C4-2B (cell line): ENCODE data around the gene HK1.

Experiments
- H3K27ac ChIP-seq: fragments of 450-650 bp; 2 replicates; pipeline ENCODE4 v1.5.1; 2017
- ZFX ChIP-seq: fragments of 450-650 bp; IDR thresholded peaks from 2 replicates; pipeline ENCODE4 v1.6.1; 2017
- TF ChIP-seq, protein P1 (sequence below): fragments of 450-650 bp; conservative IDR thresholded peaks from 2 replicates; pipeline ENCODE4 v1.5.1; 2017; ENCODE audit warnings: mild to moderate bottlenecking

The HK1 gene

DNA sequence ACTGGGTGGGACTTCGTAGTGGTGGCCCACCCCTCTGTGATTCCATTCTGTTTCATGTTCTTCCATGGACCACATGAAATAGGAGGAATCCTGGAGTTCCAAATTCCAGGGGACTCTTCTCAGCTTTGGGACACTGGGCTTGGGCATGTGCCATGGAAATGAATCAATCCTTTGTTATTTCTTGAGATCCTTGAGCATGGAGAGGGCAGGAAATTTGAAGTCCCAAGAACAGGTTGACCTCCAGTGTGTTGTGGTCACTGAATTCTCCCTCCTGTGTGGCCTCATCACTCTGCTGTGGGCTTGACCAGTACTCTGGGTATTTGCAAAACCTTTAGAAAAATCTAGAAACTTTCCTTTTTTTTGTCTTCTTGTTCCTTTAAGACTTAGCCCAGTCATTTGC lies 115.7 kb downstream of the HK1 start:
- no peak overlapping the region for H3K27ac ChIP-seq
- TF ChIP-seq, protein P1, sequence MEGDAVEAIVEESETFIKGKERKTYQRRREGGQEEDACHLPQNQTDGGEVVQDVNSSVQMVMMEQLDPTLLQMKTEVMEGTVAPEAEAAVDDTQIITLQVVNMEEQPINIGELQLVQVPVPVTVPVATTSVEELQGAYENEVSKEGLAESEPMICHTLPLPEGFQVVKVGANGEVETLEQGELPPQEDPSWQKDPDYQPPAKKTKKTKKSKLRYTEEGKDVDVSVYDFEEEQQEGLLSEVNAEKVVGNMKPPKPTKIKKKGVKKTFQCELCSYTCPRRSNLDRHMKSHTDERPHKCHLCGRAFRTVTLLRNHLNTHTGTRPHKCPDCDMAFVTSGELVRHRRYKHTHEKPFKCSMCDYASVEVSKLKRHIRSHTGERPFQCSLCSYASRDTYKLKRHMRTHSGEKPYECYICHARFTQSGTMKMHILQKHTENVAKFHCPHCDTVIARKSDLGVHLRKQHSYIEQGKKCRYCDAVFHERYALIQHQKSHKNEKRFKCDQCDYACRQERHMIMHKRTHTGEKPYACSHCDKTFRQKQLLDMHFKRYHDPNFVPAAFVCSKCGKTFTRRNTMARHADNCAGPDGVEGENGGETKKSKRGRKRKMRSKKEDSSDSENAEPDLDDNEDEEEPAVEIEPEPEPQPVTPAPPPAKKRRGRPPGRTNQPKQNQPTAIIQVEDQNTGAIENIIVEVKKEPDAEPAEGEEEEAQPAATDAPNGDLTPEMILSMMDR: no peak
- TF ChIP-seq ZFX: no peak

DNA sequence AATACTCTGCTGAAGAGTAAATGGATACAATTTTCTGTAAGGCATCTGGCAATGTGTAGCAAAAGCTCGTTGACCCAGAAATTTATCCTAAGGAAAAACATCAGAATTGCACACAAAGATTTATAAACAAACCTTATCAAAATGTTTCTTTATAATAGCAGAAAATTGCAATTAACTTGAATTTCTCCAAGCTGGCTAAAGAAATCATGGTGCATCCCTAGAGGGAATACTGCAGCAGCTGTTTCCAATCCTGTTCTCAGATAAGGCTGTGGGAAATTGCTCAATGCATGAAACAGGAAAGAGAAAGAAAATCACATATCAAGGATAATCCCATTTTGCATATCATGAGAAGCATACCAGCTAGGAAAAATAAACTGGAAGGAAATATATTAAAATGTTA lies 119.7 kb downstream of the HK1 start:
- TF ChIP-seq, protein P1: no peak
- no peak for TF ChIP-seq ZFX
- H3K27ac ChIP-seq: no peak overlapping the region

DNA sequence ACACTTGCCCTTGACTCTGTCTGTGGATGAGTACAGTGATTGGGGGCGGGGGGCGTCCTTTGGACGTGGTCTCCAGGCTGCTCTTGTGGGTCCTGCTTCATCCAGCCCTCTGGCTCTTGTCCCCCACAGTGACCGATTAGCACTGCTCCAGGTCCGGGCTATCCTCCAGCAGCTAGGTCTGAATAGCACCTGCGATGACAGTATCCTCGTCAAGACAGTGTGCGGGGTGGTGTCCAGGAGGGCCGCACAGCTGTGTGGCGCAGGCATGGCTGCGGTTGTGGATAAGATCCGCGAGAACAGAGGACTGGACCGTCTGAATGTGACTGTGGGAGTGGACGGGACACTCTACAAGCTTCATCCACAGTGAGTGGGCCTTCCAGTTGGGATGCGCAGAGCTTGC lies 120.2 kb downstream of the HK1 start:
- no peak overlapping the region for H3K27ac ChIP-seq
- TF ChIP-seq, protein P1: no peak
- TF ChIP-seq ZFX: no peak

DNA sequence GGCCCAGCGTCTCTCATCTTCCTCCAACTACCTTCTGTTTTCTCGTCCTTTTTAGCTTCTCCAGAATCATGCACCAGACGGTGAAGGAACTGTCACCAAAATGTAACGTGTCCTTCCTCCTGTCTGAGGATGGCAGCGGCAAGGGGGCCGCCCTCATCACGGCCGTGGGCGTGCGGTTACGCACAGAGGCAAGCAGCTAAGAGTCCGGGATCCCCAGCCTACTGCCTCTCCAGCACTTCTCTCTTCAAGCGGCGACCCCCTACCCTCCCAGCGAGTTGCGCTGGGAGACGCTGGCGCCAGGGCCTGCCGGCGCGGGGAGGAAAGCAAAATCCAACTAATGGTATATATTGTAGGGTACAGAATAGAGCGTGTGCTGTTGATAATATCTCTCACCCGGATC lies 122.6 kb downstream of the HK1 start:
- TF ChIP-seq, protein P1: no peak
- no peak for TF ChIP-seq ZFX
- no peak overlapping the region for H3K27ac ChIP-seq

DNA sequence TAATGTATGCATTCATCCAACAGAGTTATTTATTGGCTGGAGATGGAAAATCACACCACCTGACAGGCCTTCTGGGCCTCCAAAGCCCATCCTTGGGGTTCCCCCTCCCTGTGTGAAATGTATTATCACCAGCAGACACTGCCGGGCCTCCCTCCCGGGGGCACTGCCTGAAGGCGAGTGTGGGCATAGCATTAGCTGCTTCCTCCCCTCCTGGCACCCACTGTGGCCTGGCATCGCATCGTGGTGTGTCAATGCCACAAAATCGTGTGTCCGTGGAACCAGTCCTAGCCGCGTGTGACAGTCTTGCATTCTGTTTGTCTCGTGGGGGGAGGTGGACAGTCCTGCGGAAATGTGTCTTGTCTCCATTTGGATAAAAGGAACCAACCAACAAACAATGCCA lies 123.1 kb downstream of the HK1 start:
- H3K27ac ChIP-seq: no peak overlapping the region
- no peak for TF ChIP-seq ZFX
- TF ChIP-seq, protein P1: no peak

DNA sequence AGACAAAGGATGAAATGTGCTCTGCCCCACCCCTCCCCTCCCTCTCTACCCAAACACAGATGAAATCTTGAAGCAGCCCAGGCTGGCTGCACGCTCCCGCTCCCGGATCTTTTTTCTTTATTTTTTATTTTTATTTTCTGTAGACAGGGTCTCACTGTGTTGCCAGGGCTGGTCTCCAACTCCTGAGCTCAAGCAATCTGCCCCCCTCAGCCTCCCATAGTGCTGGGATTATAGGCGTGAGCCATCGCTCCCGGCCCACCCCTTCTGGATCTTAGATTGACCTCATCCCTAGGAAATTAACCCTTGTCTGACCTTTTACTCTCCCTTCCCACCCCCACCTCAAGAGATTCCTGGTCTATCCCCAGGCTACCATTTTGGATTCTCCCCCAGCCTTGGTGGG lies 124.1 kb downstream of the HK1 start:
- TF ChIP-seq, protein P1: no peak
- no peak for TF ChIP-seq ZFX
- no peak overlapping the region for H3K27ac ChIP-seq

DNA sequence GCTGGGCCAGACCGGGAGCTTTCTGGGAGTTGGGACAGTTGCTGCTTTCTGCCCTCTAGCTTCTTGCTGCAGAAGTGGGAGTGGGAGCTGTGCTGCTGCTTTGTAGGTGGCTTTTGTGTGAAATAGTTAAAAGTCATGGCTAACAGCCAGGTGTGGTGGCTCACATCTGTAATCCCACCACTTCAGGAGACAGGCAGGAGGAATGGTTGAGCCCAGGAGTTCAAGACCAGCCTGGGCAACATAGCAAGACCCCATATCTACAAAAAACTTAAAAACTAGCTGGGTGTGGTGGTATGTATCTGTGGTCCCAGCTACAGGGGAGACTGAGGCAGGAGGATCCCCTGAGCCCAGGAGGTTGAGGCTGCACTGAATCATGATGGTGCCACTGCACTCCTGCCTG lies 124.8 kb downstream of the HK1 start:
- TF ChIP-seq, protein P1: no peak
- TF ChIP-seq ZFX: no peak
- no peak overlapping the region for H3K27ac ChIP-seq
